WTC11 (cell line): ENCODE results near the gene PKP4.

Source experiments
- CREB1 ChIP-seq: sonication (generic); formaldehyde crosslinking; IDR thresholded peaks from 2 replicates; pipeline ENCODE4 v1.8.0; 2023; ENCODE audit warnings: mild to moderate bottlenecking, missing genetic modification reagents
- CTCF ChIP-seq: fragments of 200-600 bp; IDR thresholded peaks from 2 replicates; pipeline ENCODE4 v1.8.0; 2022; ENCODE audit warnings: antibody characterized with exemption
- FOXJ3 ChIP-seq: sonication (generic); formaldehyde crosslinking; IDR thresholded peaks from 2 replicates; pipeline ENCODE4 v1.9.0; 2021; ENCODE audit warnings: missing genetic modification reagents, mild to moderate bottlenecking, borderline replicate concordance
- GABPB1 ChIP-seq: sonication (generic); formaldehyde crosslinking; IDR thresholded peaks from 2 replicates; pipeline ENCODE4 v1.8.1; 2023; ENCODE audit warnings: mild to moderate bottlenecking, missing genetic modification reagents
- MAX ChIP-seq: sonication (generic); formaldehyde crosslinking; IDR thresholded peaks from 2 replicates; pipeline ENCODE4 v1.8.0; 2022; ENCODE audit warnings: mild to moderate bottlenecking, missing genetic modification reagents
- MXD4 ChIP-seq: fragments of 250-450 bp; sonication (Bioruptor Pico); IDR thresholded peaks from 2 replicates; pipeline ENCODE4 v1.8.0; 2021; ENCODE audit warnings: mild to moderate bottlenecking, moderate library complexity, borderline replicate concordance
- SP1 ChIP-seq: sonication (generic); formaldehyde crosslinking; conservative IDR thresholded peaks from 2 replicates; pipeline ENCODE4 v1.8.1; 2022; ENCODE audit warnings: missing genetic modification reagents
- ZNF263 ChIP-seq: sonication (generic); formaldehyde crosslinking; IDR thresholded peaks from 2 replicates; pipeline ENCODE4 v1.8.1; 2022; ENCODE audit warnings: low read depth, mild to moderate bottlenecking, moderate library complexity, missing genetic modification reagents

- TF ChIP-seq CTCF (no peak), SP1 (CRISPR knock-in tag) (no peak), MAX (CRISPR knock-in tag) (no peak), CREB1 (no peak), MXD4 (CRISPR knock-in tag) (no peak), ZNF263 (CRISPR knock-in tag) (no peak), GABPB1 (CRISPR knock-in tag) (no peak), FOXJ3 (CRISPR knock-in tag) (no peak)
These were observed 204.5 kb downstream of the PKP4 start for GRCh38 chr2:158661231-158661630.
